ENCODE data around the gene SP7. TPM values are rescaled to one million over a fixed set of nuclear protein-coding genes. Genes with fewer than 3 reads are reported as not detected.

Gene SP7
- total and polyA plus RNA-seq, 9 of the 15 experiments (the other 6 are each of a cell fraction or from before 2014, with no cell fraction given) = 0.04 TPM; not detected in 8

GRCh38 chr12:53340398-53340797 lies 4.2 kb upstream of the SP7 start (continued):
- no peak for TF ChIP-seq FOS (IDR thresholded peaks at IDR 0.05; ENCODE audit: extremely low read depth, insufficient read length)
- TF ChIP-seq TSC22D4 (tag; IDR thresholded peaks at IDR 0.05) = no peak
- no peak for TF ChIP-seq POU5F1 (IDR thresholded peaks at IDR 0.05; ENCODE audit: borderline replicate concordance, low read depth, low read length, partially characterized antibody)
- TF ChIP-seq, protein P1, sequence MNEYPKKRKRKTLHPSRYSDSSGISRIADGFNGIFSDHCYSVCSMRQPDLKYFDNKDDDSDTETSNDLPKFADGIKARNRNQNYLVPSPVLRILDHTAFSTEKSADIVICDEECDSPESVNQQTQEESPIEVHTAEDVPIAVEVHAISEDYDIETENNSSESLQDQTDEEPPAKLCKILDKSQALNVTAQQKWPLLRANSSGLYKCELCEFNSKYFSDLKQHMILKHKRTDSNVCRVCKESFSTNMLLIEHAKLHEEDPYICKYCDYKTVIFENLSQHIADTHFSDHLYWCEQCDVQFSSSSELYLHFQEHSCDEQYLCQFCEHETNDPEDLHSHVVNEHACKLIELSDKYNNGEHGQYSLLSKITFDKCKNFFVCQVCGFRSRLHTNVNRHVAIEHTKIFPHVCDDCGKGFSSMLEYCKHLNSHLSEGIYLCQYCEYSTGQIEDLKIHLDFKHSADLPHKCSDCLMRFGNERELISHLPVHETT (CRISPR knock-in tag; conservative IDR thresholded peaks at IDR 0.05 in 1 of 2, IDR thresholded peaks at IDR 0.05 in 1 of 2) = no peak
- TF ChIP-seq MYBL2 (IDR thresholded peaks at IDR 0.05; ENCODE audit: low read depth) = no peak
- no peak for TF ChIP-seq MYBL2 (CRISPR knock-in tag; IDR thresholded peaks at IDR 0.05; ENCODE audit: borderline replicate concordance)
- no peak for TF ChIP-seq ZBTB26 (CRISPR knock-in tag; IDR thresholded peaks at IDR 0.05)
- peak; percentile 71 for TF ChIP-seq FOSL1 (tag; conservative IDR thresholded peaks at IDR 0.05)
- TF ChIP-seq MCM3 (IDR thresholded peaks at IDR 0.05) = no peak
- no peak for TF ChIP-seq MLLT1 (IDR thresholded peaks at IDR 0.05)
- TF ChIP-seq POLR2A (conservative IDR thresholded peaks at IDR 0.05) = no peak
- no peak for TF ChIP-seq RB1 (IDR thresholded peaks at IDR 0.05; ENCODE audit: low read depth)
- no peak for TF ChIP-seq PURB (CRISPR knock-in tag; IDR thresholded peaks at IDR 0.05; ENCODE audit: low read depth)
- no peak for TF ChIP-seq ZNF311 (CRISPR knock-in tag; IDR thresholded peaks at IDR 0.05)
- no peak for TF ChIP-seq MTA2 (IDR thresholded peaks at IDR 0.05; ENCODE audit: low read depth)
- no peak for TF ChIP-seq ZFP30 (CRISPR knock-in tag; IDR thresholded peaks at IDR 0.05; ENCODE audit: borderline replicate concordance)
- no peak for TF ChIP-seq MEF2A (IDR thresholded peaks at IDR 0.05; ENCODE audit: control insufficient read depth, low read depth, low read length)
- no peak for TF ChIP-seq FOXM1 (IDR thresholded peaks at IDR 0.05; ENCODE audit: low read depth)
- no peak for TF ChIP-seq FOXM1 (CRISPR knock-in tag; IDR thresholded peaks at IDR 0.05; ENCODE audit: low read depth)
- no peak for TF ChIP-seq SLC30A9 (CRISPR knock-in tag; IDR thresholded peaks at IDR 0.05)
- no peak for TF ChIP-seq SRSF7 (optimal IDR thresholded peaks at IDR 0.05; ENCODE audit: low read depth, low read length)
- no peak for TF ChIP-seq MED1 (CRISPR knock-in tag; IDR thresholded peaks at IDR 0.05; ENCODE audit: borderline replicate concordance)
- TF ChIP-seq CBX2 (IDR thresholded peaks at IDR 0.05; ENCODE audit: insufficient read depth, low read length, poor library complexity, severe bottlenecking) = no peak
- TF ChIP-seq CHD1 (IDR thresholded peaks at IDR 0.05; ENCODE audit: low read length) = no peak
- no peak for TF ChIP-seq POLR2AphosphoS2 (IDR thresholded peaks at IDR 0.05; ENCODE audit: low read length)
- TF ChIP-seq SMARCA4 (IDR thresholded peaks at IDR 0.05) = 0 out of 2 replicates have a peak, but pooled peaks have one; percentile 19
- no peak for TF ChIP-seq KLF10 (CRISPR knock-in tag; IDR thresholded peaks at IDR 0.05)
- no peak for TF ChIP-seq HLTF (IDR thresholded peaks at IDR 0.05)

Data from K562 (cell line).